ENCODE results near the gene OGDH.

Gene OGDH

GRCh38 chr7:44754802-44755697 lies 148.6 kb downstream of the OGDH start:
- Histone ChIP-seq H3K27ac (ENCODE audit: insufficient read depth in 1 of 2, low read depth in 1 of 2, low read length in 2 of 2, poor library complexity in 1 of 2, severe bottlenecking in 2 of 2) (peak overlapping the region in 1 of 2 experiments; percentile 66), H3K4me3 (ENCODE audit: control insufficient read depth in 1 of 7, extremely low read depth in 1 of 7, insufficient read depth in 4 of 7, low read depth in 2 of 7, low read length in 6 of 7) (no peak overlapping the region), H3K27me3 (replicated peaks in 2 of 5; ENCODE audit: control insufficient read depth in 4 of 5, insufficient read depth in 5 of 5, low read length in 4 of 5) (no peaks in the 10 kb centered on the region), H3K36me3 (ENCODE audit: control insufficient read depth in 4 of 4, insufficient read depth in 4 of 4, low read length in 3 of 4) (peaks cover 0 to 31% (median 22%) of the 10 kb centered on the region in 4 experiments), H3K4me1 (ENCODE audit: control extremely low read depth in 1 of 4, control insufficient read depth in 4 of 4, insufficient read depth in 4 of 4, low read length in 3 of 4) (peaks cover 0 to 23% (median 18%) of the 10 kb centered on the region in 4 experiments), H3K9me3 (ENCODE audit: control extremely low read depth in 1 of 5, control insufficient read depth in 4 of 5, insufficient read depth in 2 of 5, low read depth in 1 of 5, low read length in 4 of 5) (no peaks in the 10 kb centered on the region)
- POLR2A ChIA-PET = no interaction called here
- no peak for DNase-seq
- CTCF ChIA-PET = no interaction called here
- 98% methylated on average over 8 of the region's 11 CpGs for WGBS (ENCODE audit: insufficient coverage)

GRCh38 chr7:44755698-44756627 lies 149.5 kb downstream of the OGDH start:
- 70% methylated on average over 14 of the region's 17 CpGs for WGBS (ENCODE audit: insufficient coverage)
- no peaks in the 10 kb centered on the region for H3K27me3 ChIP-seq (replicated peaks in 2 of 5; ENCODE audit: control insufficient read depth in 4 of 5, insufficient read depth in 5 of 5, low read length in 4 of 5)
- H3K4me3 ChIP-seq (ENCODE audit: control insufficient read depth in 1 of 7, extremely low read depth in 1 of 7, insufficient read depth in 4 of 7, low read depth in 2 of 7, low read length in 6 of 7) = no peak overlapping the region
- no peak for DNase-seq
- peaks cover 3 to 40% (median 29%) of the 10 kb centered on the region in 4 experiments for H3K36me3 ChIP-seq (ENCODE audit: control insufficient read depth in 4 of 4, insufficient read depth in 4 of 4, low read length in 3 of 4)
- CTCF ChIA-PET = no interaction called here
- POLR2A ChIA-PET = interaction anchor here (0.5 kb wide), 1 partner anchor 88 kb away, joined by 3 read pairs; no protein-coding TSS in a partner anchor
- peak overlapping the region in 1 of 2 experiments; percentile 66 for H3K27ac ChIP-seq (ENCODE audit: insufficient read depth in 1 of 2, low read depth in 1 of 2, low read length in 2 of 2, poor library complexity in 1 of 2, severe bottlenecking in 2 of 2)
- H3K9me3 ChIP-seq (ENCODE audit: control extremely low read depth in 1 of 5, control insufficient read depth in 4 of 5, insufficient read depth in 2 of 5, low read depth in 1 of 5, low read length in 4 of 5) = no peaks in the 10 kb centered on the region
- peaks cover 0 to 14% (median 10%) of the 10 kb centered on the region in 4 experiments for H3K4me1 ChIP-seq (ENCODE audit: control extremely low read depth in 1 of 4, control insufficient read depth in 4 of 4, insufficient read depth in 4 of 4, low read length in 3 of 4)

GRCh38 chr7:44756904-44757303 lies 150.5 kb downstream of the OGDH start:
- WGBS (ENCODE audit: insufficient coverage) = 97% methylated on average over 10 of the region's 12 CpGs
- CTCF ChIA-PET = no interaction called here
- Histone ChIP-seq H3K27me3 (replicated peaks in 2 of 5; ENCODE audit: control insufficient read depth in 4 of 5, insufficient read depth in 5 of 5, low read length in 4 of 5) (no peaks in the 10 kb centered on the region), H3K4me3 (ENCODE audit: control insufficient read depth in 1 of 7, extremely low read depth in 1 of 7, insufficient read depth in 4 of 7, low read depth in 2 of 7, low read length in 6 of 7) (no peak overlapping the region), H3K4me1 (ENCODE audit: control extremely low read depth in 1 of 4, control insufficient read depth in 4 of 4, insufficient read depth in 4 of 4, low read length in 3 of 4) (peaks cover 0 to 5% (median 5%) of the 10 kb centered on the region in 4 experiments), H3K27ac (ENCODE audit: insufficient read depth in 1 of 2, low read depth in 1 of 2, low read length in 2 of 2, poor library complexity in 1 of 2, severe bottlenecking in 2 of 2) (no peak overlapping the region), H3K9me3 (ENCODE audit: control extremely low read depth in 1 of 5, control insufficient read depth in 4 of 5, insufficient read depth in 2 of 5, low read depth in 1 of 5, low read length in 4 of 5) (no peaks in the 10 kb centered on the region), H3K36me3 (ENCODE audit: control insufficient read depth in 4 of 4, insufficient read depth in 4 of 4, low read length in 3 of 4) (peaks cover 6 to 49% (median 37%) of the 10 kb centered on the region in 4 experiments)
- POLR2A ChIA-PET = no interaction called here
- DNase-seq = no peak

GRCh38 chr7:44757311-44757710 lies 150.9 kb downstream of the OGDH start:
- no peak for DNase-seq
- 90% methylated on average over 6 of the region's 10 CpGs for WGBS (ENCODE audit: insufficient coverage)
- H3K9me3 ChIP-seq (ENCODE audit: control extremely low read depth in 1 of 5, control insufficient read depth in 4 of 5, insufficient read depth in 2 of 5, low read depth in 1 of 5, low read length in 4 of 5) = no peaks in the 10 kb centered on the region
- H3K4me3 ChIP-seq (ENCODE audit: control insufficient read depth in 1 of 7, extremely low read depth in 1 of 7, insufficient read depth in 4 of 7, low read depth in 2 of 7, low read length in 6 of 7) = no peak overlapping the region
- H3K36me3 ChIP-seq (ENCODE audit: control insufficient read depth in 4 of 4, insufficient read depth in 4 of 4, low read length in 3 of 4) = peaks cover 6 to 53% (median 38%) of the 10 kb centered on the region in 4 experiments
- H3K27ac ChIP-seq (ENCODE audit: insufficient read depth in 1 of 2, low read depth in 1 of 2, low read length in 2 of 2, poor library complexity in 1 of 2, severe bottlenecking in 2 of 2) = no peak overlapping the region
- peaks cover 0 to 5% (median 4%) of the 10 kb centered on the region in 4 experiments for H3K4me1 ChIP-seq (ENCODE audit: control extremely low read depth in 1 of 4, control insufficient read depth in 4 of 4, insufficient read depth in 4 of 4, low read length in 3 of 4)
- ChIA-PET CTCF (no interaction called here), POLR2A (no interaction called here)
- no peaks in the 10 kb centered on the region for H3K27me3 ChIP-seq (replicated peaks in 2 of 5; ENCODE audit: control insufficient read depth in 4 of 5, insufficient read depth in 5 of 5, low read length in 4 of 5)

GRCh38 chr7:44757739-44758138 lies 151.3 kb downstream of the OGDH start:
- Histone ChIP-seq H3K4me1 (ENCODE audit: control extremely low read depth in 1 of 4, control insufficient read depth in 4 of 4, insufficient read depth in 4 of 4, low read length in 3 of 4) (peaks cover 0 to 5% (median 4%) of the 10 kb centered on the region in 4 experiments), H3K27me3 (replicated peaks in 2 of 5; ENCODE audit: control insufficient read depth in 4 of 5, insufficient read depth in 5 of 5, low read length in 4 of 5) (no peaks in the 10 kb centered on the region), H3K4me3 (ENCODE audit: control insufficient read depth in 1 of 7, extremely low read depth in 1 of 7, insufficient read depth in 4 of 7, low read depth in 2 of 7, low read length in 6 of 7) (no peak overlapping the region), H3K9me3 (ENCODE audit: control extremely low read depth in 1 of 5, control insufficient read depth in 4 of 5, insufficient read depth in 2 of 5, low read depth in 1 of 5, low read length in 4 of 5) (no peaks in the 10 kb centered on the region), H3K36me3 (ENCODE audit: control insufficient read depth in 4 of 4, insufficient read depth in 4 of 4, low read length in 3 of 4) (peaks cover 6 to 57% (median 39%) of the 10 kb centered on the region in 4 experiments), H3K27ac (ENCODE audit: insufficient read depth in 1 of 2, low read depth in 1 of 2, low read length in 2 of 2, poor library complexity in 1 of 2, severe bottlenecking in 2 of 2) (no peak overlapping the region)
- DNase-seq = no peak
- POLR2A ChIA-PET = no interaction called here
- CTCF ChIA-PET = no interaction called here
- WGBS (ENCODE audit: insufficient coverage) = 100% methylated on average over 5 of the region's 7 CpGs

Measured in common myeloid progenitor, CD34-positive (primary cell).